ENCODE measurements around the gene PHIP.

- TF ChIP-seq POLR2A (IDR thresholded peaks at IDR 0.05) (no peak), POLR2AphosphoS5 (IDR thresholded peaks at IDR 0.05) (no peak)
These were observed 66.1 kb downstream of the PHIP start for GRCh38 chr6:79011940-79012339.
